ENCODE data around the gene XPNPEP1.

- TF ChIP-seq, protein P1, sequence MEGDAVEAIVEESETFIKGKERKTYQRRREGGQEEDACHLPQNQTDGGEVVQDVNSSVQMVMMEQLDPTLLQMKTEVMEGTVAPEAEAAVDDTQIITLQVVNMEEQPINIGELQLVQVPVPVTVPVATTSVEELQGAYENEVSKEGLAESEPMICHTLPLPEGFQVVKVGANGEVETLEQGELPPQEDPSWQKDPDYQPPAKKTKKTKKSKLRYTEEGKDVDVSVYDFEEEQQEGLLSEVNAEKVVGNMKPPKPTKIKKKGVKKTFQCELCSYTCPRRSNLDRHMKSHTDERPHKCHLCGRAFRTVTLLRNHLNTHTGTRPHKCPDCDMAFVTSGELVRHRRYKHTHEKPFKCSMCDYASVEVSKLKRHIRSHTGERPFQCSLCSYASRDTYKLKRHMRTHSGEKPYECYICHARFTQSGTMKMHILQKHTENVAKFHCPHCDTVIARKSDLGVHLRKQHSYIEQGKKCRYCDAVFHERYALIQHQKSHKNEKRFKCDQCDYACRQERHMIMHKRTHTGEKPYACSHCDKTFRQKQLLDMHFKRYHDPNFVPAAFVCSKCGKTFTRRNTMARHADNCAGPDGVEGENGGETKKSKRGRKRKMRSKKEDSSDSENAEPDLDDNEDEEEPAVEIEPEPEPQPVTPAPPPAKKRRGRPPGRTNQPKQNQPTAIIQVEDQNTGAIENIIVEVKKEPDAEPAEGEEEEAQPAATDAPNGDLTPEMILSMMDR (IDR thresholded peaks at IDR 0.05; ENCODE audit: poor library complexity, severe bottlenecking), result no peak
- TF ChIP-seq POLR2AphosphoS5 (IDR thresholded peaks at IDR 0.05) (no peak), EP300 (conservative IDR thresholded peaks at IDR 0.05; ENCODE audit: poor library complexity, severe bottlenecking) (no peak), RAD21 (conservative IDR thresholded peaks at IDR 0.05) (no peak)
- TF ChIP-seq, protein P2, sequence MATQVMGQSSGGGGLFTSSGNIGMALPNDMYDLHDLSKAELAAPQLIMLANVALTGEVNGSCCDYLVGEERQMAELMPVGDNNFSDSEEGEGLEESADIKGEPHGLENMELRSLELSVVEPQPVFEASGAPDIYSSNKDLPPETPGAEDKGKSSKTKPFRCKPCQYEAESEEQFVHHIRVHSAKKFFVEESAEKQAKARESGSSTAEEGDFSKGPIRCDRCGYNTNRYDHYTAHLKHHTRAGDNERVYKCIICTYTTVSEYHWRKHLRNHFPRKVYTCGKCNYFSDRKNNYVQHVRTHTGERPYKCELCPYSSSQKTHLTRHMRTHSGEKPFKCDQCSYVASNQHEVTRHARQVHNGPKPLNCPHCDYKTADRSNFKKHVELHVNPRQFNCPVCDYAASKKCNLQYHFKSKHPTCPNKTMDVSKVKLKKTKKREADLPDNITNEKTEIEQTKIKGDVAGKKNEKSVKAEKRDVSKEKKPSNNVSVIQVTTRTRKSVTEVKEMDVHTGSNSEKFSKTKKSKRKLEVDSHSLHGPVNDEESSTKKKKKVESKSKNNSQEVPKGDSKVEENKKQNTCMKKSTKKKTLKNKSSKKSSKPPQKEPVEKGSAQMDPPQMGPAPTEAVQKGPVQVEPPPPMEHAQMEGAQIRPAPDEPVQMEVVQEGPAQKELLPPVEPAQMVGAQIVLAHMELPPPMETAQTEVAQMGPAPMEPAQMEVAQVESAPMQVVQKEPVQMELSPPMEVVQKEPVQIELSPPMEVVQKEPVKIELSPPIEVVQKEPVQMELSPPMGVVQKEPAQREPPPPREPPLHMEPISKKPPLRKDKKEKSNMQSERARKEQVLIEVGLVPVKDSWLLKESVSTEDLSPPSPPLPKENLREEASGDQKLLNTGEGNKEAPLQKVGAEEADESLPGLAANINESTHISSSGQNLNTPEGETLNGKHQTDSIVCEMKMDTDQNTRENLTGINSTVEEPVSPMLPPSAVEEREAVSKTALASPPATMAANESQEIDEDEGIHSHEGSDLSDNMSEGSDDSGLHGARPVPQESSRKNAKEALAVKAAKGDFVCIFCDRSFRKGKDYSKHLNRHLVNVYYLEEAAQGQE (IDR thresholded peaks at IDR 0.05; ENCODE audit: borderline replicate concordance), result no peak
These were observed 9.7 kb upstream of the XPNPEP1 start for GRCh38 chr10:109932968-109933367.

All from neural cell (in vitro differentiated cells).